ENCODE data around the gene HYCC1.

HYCC1 gene

DNA sequence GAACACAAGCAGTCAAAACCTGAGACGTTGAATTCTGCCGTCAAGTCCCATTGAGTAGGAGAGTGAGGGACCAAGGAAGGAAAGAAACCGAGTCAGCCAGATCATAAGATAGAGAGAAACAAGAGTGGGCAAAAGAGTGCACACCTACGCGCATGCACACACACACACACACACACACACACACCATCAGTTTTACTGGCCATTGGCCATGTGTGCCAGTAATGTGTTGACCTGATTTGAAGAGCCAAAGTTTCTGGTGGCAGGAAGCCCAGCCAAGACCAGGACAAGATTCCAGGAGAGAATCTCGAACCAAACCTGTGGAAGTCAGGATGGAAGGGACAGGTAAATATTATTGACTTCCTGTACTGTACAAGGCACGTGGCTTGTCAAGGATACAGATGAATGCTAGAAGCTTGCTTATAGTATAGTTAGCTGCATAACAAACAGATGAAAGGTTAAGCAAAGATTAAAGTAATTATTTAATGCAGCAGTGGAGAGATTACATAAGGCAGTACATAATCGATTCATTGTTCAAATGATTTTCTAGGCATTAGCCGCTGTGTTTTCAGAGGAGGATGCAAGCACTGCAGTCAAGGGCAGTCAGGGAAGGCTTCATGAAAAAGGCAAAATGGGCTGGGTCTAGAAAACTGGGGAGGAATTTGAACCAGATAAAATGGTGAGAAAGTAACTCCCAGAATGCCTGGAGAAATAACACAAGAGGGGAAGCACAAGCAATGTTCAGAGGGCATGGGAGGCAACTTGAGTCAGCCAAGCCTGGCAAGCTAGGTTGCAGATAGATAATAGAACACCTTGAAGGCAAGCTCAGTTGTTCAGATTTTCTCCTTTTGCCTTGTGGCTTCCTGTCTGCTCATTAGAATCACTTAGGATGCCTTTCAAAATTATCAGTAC, 2.7 kb upstream of the HYCC1 start:
- DNase-seq = no peak

DNA sequence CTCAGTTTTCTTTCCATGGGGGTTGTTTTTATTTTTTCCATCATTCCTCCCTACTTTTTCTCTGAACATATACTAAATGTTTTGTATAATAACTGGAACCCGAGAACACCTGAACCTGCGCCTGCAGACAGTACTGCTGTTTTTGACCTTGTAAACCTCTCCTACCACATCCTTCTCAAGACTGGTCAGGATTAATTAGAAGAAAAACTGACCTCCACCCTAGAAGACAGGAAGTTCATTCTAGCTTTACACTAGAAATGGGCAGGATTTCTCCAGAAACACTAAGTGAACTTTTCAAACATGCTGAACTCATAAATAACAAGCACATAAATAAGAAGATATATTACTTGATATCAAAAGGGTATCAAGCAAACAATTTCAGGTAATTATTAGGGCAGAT, 751 bp upstream of the HYCC1 start:
- DNase-seq = peak in 1 of 2 donors; percentile 14

DNA sequence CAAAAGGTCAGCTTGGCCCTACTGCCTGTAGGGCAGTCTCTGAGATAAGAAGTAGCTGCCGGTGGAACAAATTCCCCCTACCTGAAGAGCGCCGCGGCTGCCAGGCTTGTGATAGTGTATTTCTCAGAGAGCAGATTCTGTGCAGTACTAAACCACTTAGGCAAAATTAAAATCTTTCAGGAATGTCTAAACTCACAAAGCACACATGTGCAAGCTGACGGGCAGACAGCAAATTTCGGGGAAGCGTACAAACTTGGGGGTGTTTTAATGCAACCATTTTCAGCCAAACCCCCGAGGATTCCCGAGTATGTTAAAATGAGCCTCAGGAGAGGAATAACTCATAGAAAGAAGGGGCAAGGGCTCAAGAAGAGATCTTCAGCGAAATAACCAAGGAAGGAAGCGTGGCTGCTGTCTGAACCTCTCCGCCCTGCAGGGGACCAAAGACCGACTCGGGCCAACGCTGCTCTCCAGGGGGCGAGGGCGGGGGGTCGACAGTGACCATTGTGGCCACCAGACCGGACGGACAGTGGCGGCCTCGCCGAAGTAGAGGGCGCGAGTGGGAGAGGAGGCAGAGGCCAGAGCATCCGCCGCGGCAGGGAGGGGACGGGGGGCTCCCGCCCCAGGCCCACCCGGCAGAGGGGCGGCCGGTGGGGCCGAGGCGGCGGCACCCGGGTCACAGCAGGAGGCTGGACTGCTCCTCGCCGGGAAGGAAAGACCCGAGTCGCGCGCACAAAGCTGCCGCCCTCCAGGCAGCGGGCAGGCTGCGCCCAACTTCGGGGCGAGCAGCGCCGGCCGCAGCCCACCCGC, 819 bp downstream of the HYCC1 start:
- peak in 1 of 2 donors; percentile 4 for DNase-seq

DNA sequence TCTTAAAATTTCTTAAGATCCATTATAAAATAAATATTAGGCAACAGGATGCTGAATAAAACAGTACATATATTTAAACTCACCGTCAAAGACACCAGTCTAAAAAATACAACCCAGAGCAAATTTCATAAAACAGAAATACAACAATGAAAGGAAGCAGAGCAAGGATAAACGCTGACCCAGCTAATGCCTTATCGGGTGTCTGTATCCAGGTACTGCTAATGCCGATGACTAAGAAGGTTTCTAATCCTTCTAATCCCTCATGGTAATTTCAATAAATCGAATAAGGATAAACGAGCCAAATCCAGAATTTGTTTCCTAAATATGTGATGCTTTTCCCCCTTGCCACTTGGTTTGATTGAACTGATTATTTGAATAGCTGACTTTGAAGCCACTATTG, 1.7 kb downstream of the HYCC1 start:
- no peak for DNase-seq

DNA sequence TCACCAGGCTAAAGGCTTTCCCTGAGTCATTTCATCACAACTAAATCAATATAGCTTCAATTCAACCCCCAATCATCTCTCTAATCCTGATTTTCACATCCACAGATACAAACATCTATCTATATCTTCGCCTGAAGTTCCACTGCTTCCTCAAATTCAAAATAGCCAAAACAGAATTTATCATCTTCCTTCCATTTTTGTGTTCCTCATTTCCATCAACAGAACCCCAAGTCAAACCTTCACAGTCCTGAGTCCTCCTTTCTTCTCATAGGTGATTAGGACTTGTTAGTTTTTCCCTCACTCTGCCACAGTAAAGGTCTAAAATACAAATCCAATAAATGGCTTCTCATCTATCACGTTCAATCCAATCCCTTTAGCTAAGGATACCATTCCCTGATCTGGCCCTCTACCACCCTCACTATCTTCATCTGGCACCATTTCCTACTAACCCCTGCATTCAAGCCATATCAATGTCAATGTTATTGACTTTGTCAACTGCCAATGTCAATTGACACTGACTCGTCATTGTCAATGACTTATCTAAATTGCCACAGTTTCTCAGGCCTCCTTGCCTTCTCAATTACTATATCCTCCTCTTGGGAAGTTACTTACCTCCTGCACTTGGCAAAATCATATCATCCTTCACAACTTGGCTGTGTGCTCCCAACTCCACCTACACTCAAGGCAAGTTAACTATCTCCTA, 2.6 kb downstream of the HYCC1 start:
- no peak for DNase-seq

DNA sequence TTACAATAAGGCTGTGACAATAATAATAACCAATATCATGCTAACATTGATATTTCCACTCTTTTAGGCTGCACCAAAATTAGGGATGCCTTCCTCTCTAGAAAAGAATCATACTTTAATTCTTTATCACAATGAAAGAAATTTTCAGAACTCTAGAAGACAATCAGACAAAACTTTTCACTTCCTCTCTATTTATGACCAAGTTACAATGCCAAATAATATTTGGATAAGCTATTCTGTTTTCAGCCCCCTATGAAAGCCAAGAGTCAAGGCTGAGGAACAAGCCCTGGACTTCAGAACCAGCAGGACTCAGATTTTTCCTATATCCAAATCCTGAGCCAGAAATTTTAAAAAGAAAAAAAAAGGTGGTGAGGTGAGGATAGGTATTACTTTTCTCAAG, 4.6 kb downstream of the HYCC1 start:
- DNase-seq = no peak

DNA sequence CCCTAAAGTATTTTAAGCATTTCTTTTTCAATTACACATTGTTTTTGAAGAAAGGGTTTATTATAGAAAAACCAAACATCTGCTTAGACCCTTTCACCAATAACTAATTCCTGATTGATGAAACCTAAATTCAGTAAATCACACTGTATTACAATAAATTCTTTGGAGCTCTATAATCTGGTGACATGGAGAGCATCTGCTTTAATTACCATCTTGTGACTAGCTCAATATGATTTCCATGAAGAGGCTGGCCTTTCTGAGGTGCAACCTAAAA, 9.7 kb downstream of the HYCC1 start:
- no peak for DNase-seq

DNA sequence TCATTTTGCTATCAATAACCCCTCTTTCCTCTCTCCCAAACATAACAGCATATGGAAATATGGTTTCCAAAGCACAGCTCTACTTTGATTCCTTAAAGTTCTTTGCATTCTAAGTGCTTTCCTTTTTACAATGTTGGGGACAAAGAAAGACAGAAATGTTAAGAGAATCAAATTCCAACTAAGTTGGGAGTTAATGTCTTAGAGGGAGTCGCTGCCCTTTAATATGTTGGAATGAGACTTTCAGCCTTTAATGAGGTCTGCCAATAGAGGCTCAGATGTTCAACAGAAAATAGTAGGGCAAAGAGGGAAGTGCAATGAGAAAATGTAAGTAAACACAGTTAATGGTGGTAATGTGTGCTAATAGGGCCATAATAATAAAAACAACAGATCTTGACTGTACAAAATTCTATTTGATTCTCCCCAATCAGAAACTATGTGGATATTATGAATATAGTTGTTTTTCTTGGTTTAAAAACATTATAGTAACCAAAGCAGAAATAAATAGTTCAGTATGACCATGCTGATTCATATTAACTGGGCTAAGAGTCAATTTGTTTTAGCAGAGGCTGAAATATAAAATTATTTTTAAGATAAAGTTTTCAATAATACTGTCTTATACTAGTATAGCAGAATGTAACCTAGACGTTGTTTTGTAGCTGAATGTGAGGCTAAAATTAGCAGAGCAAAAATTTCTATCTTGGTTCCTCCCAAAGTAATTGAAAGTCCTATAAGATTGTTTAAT, 10.3 kb downstream of the HYCC1 start:
- no peak for DNase-seq

DNA sequence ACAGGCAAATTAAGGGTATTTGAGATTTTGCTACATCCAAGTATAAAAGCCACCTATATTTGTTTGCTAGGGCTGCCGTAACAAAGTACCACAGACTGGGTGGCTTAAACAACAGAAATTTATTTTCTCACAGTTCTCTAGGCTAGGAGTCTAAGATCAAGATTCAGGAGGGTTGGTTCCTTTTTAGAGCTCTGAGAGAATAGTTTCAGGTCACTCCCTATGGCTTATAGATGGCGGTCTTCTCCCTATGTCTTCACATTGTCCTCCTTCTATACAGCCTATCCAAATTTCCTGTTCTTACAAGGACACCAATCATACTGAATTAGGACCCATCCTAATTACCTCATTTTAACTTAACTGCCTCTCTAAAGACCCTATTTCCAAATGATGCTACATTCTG, 11.2 kb downstream of the HYCC1 start:
- DNase-seq = no peak

DNA sequence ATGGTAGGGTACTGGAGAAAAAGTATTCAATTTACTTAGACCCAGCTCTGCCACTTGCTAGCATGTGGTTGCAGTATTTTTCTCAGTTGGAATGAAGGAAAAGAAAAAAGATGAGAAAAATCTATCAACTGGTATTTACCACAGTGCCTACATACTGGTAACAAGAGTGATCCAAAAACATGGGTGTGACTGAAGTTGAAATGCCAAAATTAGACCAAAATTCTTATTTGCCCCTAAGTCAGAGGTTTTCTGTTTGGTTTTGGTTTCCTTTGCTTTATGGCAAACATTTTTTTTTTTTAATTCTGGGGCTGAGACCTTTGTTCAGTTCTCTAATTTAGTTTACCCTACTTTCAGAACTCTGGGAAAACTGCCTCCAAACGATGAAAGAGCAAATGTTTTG, 12.3 kb downstream of the HYCC1 start:
- no peak for DNase-seq

DNA sequence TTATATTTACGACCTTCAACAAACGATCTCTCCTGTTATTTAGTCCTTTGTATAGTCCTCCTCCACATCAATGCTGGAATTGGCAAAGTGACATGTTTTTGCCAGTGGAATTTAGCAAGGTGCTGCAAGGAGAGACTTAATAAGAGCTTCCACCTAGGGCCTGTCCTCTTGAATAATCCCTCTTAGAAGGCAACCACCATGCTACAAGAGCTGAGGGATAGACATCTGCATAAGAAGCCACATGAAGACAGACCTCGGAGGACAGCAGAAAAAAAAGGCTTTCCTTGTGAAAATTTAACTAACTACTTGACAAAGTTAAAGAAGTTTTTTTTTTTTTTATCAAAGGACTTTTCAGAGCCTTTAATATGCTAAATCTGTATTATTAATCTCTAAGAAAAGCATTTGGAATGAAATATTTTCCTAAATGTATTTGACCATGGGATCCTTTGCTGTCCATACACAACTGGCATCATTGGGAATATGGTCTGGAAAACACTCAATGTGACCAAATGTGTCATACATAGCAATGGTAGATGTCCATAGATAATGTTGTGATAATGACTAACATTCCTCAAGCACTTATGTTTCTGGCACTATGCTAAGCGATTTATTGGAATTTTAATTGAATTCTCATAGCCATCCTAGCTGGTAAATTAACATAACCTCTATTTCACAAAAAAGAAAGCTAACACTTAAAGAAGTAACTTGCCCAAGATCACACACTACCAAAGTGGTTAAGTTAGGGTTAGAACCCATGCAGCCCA, 13.2 kb downstream of the HYCC1 start:
- no peak for DNase-seq

DNA sequence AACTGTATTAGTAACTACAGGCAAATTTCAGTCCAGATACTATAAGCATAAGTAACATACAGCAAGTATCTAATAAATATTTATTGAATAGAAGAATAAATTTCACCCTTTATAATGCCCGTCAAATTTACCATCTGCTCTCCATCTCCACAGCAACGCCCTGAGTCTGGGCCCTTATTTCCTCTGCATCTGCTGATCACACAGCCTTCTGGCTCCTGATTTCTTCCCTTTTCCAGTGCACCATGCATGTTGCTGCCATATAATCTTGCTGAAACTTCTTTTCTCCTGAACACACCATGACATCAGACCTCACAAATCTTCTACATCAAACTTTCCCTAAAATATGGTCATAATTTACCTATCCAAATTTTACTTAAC, 15.4 kb downstream of the HYCC1 start:
- DNase-seq = no peak

DNA sequence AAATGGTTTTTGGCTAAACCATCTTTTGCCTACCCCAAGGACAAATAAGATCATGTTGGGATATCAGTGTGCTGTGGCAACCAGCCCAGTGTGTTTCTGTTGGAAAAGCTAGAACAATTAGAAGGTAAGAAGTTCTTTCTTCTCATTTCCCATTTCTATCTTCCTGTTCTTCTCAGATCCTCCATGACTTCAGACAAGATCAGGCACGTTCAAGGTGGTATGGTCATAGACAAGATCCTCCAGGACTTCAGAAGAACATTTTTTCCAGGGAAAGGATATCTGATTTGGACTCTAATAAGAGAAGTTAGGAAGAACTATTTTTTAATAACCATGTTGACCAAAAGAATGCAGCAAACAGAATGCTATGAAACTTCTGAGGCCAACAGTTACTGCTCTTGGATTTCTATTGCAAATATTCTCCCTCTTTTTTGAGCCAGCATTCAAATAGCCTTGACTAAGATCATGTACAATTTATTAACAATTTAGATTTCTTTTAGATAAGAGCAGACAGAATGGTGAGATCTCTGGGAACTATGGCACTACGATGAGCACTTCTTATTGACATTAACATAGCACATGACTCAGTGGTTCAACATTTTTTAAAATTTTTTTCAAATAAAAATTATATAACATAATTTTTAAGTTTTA, 15.9 kb downstream of the HYCC1 start:
- no peak for DNase-seq

DNA sequence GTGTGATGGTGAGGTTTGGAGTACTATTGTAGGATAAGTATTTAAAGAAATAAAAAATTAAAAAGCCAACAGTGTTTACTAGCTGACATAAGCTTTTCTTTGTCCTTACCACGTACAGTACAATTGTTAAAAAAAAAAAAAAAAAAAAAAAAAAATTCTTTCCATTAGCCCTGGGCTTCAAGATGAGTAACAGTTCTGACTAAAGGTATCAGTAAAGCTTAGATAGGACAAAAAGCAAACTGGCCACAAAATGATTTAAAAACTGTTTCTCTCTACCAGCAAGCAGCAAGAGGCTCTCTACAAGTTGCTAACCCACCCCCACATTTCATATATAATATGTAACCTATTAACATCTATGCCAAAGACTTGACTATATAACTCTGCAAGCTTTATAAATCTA, 17.5 kb downstream of the HYCC1 start:
- no peak for DNase-seq

DNA sequence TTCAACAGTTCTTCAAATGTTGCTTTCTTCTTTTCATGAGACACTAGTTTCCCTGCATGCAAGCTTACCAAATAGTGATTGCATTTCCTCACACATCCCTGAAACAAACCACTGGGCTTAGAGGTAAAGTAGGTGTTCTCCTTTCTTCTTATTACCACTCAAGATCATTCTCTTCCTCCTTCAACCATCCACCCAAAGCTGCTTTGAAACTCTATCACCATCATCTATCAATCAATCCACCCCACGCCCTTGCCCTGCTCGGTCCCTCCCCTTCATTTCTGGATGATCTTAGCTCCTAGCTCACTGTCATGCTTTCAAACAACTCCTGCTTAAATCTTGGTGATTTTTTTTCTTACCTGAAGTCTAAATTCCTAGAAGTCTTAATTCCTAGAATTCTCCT, 18.9 kb downstream of the HYCC1 start:
- DNase-seq = no peak

DNA sequence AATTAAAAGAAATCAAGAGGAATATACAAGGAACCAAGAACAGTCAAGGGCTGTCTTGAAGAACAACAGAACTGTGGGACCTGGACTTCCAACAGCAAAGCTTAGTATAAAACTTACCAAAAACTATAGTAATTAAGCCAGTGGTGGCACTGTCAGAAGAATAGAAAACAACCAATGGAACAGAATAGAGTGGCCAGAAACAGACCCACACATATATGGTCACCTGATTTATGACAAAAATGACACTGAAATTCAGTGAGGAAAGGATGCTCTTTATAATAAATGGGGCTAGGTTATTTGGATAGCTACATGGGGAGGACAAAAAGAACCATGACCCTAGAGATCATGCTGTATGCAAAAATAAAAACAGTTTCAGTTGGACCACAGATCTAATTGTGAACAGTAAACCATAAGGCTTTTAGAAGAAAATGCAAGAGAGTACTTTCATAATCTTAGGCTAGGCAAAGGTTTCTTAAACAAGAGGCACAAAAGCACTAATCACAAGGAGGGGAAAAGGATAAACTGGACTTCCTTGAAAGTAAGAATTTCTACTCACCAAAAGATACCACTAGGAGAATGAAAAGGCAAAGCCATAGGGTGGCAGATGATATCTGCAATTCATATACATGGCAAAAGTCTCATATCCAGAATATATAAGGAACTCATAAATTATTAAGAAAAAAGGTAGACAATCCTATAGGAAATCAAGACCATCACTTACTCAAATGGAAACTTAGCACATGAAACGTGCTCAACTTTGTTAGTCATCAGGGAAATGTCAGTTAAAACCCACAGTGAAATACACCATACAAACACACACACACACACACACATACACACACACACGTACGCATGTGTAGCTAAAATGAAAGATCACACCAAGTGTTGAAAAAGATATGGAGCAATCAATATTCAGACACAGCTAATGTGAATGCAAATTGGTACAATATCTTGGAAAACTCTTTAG, 20.8 kb downstream of the HYCC1 start:
- DNase-seq = no peak

DNA sequence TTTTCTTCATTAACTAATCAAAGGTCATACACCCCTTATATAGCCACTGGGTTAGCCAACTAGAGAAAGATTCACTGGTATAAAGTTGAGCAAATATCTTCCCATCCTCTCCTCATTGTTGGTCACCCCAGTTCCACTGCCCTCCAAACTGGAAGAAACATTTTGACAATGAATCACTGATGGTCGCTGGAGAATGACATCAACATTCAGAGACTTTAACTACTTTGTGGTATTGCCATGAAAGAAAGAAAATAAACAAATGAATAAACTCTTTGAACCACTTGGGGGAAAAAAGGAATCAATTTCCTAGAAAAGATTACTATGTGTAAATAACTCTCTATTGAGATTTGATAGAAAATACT, 23.4 kb downstream of the HYCC1 start:
- DNase-seq = no peak

DNA sequence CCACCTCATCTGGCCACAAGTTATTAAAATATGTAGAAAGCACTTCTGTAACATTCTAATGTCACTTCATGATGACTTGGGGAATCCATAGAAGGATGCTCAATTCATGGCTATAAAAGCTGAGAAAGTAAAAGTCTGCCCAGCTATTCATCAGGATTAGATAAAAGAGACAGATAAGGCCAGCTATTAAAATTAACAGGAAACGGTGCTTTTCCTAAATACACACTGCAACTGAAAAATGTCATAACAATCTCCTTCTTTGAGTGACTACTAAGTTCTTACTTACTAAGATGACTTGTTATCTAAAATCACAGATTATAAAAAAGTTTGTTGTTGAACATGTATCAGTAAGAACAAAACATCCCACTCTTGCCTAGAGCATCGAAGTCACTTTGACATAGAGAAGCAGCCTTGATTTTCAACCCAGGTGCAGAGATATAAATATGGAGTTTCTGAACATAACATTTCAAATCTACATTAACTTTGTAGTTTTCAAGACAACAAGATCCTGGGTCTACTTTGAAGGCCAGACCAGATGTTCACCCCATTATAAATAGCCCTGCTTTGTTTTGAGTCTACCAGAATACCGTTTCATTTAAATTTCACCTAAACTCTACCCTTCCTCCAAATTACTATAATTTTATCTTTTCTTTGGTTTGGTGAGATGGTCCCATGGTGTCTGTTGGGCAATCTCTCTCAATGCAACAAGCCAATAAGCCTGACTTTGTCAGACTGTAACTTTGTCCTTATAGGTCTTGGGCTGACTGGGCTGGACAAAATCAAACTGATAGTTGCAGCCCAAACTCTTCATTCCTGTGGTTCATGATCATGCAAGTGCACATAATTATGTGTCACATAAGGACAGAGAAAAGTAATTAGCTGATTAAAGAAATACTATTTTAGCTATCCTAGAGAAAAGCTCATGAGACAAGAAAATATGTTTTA, 24.0 kb downstream of the HYCC1 start:
- no peak for DNase-seq

DNA sequence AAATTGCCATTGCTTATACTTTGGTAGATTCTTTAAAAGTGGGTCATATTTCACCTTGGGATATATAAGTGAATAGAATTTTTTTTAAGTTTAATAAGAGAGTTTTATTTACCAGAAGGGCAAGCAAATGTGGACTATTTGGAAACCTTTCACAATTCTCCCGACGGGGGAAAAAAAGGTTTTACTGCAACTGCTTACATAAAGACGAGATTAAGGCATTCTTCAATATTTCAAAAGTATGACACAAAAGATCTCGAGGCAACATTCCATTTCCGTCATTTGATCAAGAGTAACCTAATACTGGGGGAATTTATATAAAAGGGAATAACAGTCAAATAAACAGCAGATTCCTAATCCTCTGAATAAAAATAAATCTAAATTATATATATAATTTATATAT, 28.5 kb downstream of the HYCC1 start:
- no peak for DNase-seq

Measured in inflammatory macrophage (primary cell).